ENCODE measurements around the gene SCNN1A.

SCNN1A gene

DNA sequence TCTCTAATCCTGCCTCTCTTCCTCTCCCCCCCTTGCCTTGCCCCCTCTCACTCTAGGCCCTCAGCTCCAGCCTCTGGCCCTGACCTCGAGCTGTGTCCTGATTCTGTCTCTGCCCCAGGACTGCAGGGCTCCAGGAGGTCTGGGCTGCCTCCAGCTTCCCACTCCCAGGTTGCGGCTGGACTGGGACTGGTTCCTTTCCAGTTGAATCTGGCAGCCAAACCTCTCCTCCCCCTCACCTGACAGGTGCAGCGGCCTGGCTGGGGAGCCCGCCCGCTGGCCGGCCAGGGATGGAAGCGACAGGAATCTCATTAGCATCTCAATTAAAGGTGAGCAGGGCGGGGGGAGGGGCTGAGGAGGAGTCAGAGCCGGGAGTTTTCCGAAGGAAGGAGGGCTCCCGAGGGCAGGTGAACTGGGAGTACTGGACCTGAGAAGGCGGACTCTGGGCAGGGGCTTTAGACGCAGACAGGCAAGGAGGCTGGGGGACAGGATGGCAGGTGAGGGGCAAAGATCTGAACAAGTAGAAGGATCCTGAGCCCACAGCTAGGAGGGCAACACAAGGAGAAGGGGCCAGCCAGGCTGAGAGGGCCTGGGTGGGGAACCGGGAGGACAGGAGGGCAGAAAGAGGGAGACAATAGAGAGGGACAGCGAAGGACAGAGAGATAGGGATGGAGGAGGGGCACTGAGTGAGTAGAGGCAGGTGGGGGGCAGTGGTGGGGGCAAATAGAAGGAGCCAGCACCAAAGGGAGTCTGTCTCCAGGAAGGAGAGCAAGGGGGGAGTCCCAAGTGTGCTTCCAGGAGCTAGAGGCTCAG lies at the start of gene SCNN1A:
Gene SCNN1A, minus strand, starts transcription at position 295 of the 810 bp plus-strand sequence. CDS start 780 bp downstream, outside the sequence.
- in situ Hi-C loops (cut with MboI; ENCODE audit: low sequenced_read_pairs): no loop called here

DNA sequence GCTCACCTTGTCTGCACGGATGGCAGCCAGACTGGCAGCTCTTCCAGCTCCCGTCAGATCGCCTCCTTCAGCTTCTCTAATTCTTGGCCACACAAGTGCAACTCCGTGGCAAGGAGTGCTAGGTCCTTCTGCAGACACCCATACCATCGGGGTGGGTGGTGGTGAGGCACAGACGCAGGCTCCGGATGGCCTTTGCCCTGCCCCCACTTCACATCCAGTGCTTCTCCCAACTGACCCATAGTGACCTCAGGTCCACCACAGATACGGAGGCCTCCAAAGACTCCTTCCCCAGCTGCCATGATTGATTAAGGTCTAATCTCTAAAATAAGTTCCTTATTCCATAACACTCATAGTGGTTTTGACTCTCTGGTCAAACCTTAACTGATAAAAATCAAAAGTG lies 49.5 kb upstream of the SCNN1A start:
- in situ Hi-C loops (cut with MboI; ENCODE audit: low sequenced_read_pairs): loop anchor here (5.0 kb wide), 1 partner anchor 37 kb away; no protein-coding TSS in a partner anchor

DNA sequence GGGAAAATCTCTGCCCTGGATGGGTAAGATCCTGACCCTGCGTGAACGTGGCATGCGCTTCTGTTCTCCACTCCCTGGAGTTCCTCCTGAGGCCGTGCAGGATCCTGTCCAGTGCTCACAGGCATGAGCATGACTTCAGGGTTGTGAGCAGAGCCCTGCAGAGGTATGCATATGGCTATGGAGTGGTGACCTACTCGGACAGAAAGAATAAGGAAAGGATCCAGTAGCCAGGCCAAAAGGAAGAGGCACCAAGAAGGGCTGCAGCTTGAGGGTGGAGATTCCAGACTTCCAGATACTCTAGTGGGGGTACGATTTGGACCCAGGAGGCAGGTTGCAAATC lies 48.6 kb upstream of the SCNN1A start:
- in situ Hi-C loops (cut with MboI; ENCODE audit: low sequenced_read_pairs): loop anchor here (5.0 kb wide), 1 partner anchor 38 kb away; no protein-coding TSS in a partner anchor

DNA sequence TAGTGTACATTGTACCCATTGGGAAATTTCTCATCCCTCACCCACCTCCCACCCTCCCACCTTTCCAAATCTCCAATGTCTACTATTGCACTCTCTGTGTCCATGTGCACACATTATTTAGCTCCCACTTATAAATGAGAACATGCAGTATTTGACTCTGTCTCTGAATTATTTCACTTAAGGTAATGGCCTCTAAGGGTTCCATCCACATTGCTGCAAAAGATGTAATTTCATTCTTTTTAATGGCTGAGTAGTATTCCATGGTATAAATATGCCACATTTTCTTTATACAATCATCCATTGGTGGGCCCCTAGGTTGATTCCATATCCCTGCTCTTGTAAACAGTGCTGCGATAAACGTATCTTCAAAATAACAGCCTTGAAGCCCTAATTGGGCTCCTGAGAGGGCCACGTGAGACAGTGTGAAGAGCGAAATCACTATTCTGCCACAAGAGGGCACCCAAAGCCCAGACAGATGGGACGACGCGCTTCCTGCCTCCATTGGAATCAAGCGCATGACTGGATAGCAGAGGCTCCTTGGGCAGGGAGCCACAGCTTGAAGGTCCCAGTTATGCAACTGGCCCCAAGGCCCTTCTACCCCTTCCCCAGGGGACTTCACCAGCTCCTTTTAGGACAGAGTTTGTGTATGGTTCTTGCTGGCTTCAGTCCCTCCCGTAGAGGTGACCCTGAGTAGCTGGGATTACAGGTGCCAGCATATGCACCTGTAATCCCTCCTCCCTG lies 48.1 kb upstream of the SCNN1A start:
- in situ Hi-C loops (cut with MboI; ENCODE audit: low sequenced_read_pairs): loop anchor here (5.0 kb wide), 1 partner anchor 39 kb away; no protein-coding TSS in a partner anchor

- in situ Hi-C loops (cut with MboI; ENCODE audit: low sequenced_read_pairs): loop anchor here (5.0 kb wide), 1 partner anchor 42 kb away; no protein-coding TSS in a partner anchor
Observed at GRCh38 chr12:6420364-6420763, 45.0 kb upstream of the SCNN1A start.

- in situ Hi-C loops (cut with MboI; ENCODE audit: low sequenced_read_pairs): no loop called here
Observed at GRCh38 chr12:6418796-6419195, 43.4 kb upstream of the SCNN1A start.

- in situ Hi-C loops (cut with MboI; ENCODE audit: low sequenced_read_pairs): no loop called here
Observed at GRCh38 chr12:6416596-6416995, 41.2 kb upstream of the SCNN1A start.

DNA sequence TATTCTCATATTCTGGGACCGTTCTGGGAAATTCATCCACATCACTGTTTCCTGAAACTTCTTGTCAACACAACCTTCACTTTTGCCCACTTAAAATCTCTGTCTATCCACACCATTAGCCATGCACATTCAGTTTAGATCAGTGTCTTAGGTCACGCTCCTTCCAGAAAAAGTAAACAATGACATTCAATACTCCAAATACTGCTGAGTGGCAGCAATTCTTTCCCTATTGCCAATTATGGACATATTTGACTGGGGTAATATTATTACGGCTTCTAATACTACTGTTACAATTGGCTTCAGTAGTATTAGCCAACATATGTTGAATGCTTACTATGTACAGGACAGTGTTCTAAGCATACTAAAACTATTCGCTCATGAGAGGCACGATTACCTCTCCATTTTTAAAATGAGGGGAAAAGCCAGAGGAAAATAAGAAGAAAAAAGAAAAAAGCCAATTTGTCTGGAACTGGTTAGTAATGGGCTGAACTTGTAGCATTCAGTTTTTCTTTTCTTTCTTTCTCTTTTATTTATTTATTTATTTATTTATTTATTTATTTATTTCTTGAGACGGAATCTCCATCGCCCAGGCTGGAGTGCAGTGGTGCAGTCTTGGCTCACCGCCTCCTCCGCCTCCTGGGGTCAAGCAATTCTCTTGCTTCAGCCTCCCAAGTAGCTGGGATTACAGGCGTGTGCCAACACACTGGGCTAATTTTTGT lies 32.0 kb upstream of the SCNN1A start:
- in situ Hi-C loops (cut with MboI; ENCODE audit: low sequenced_read_pairs): no loop called here

- in situ Hi-C loops (cut with MboI; ENCODE audit: low sequenced_read_pairs): no loop called here
Observed at GRCh38 chr12:6405963-6406362, 30.6 kb upstream of the SCNN1A start.

GRCh38 chr12:6404390-6404789 lies 29.0 kb upstream of the SCNN1A start:
- in situ Hi-C loops (cut with MboI; ENCODE audit: low sequenced_read_pairs): no loop called here

DNA sequence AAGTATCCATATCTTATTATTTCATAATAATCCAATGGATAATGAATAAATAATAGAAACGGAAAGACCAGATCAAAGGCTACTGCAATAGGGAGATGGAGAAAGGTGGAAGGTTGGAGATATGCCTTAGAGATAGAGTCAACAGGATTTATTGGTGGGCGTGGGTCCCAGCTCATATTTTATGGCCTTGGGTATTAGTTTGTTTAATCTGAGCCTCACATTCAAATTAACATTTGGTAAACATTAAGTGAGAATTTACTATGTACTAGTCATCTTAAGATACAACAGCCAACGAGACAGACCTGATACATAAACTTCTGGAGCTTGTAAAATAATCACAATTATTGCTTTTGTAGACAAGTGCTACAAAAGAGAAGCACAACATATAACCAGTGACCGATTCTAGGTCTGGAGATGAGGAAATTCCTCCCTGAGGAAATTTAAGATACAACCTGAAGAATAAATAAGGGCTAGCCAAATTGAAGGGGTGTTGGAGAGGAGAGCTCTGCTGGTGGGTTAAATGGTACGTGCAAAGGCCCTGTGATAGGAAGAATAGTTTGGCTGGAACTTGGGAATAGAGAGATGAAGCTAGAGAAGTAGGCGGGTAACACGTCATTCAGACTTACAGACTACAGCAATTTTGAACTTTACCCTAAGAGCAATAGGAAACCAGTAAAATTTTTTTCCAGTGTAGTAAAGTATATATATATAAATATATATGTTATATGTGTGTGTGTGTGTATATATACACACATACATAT lies 24.7 kb upstream of the SCNN1A start:
- in situ Hi-C loops (cut with MboI; ENCODE audit: low sequenced_read_pairs): no loop called here

DNA sequence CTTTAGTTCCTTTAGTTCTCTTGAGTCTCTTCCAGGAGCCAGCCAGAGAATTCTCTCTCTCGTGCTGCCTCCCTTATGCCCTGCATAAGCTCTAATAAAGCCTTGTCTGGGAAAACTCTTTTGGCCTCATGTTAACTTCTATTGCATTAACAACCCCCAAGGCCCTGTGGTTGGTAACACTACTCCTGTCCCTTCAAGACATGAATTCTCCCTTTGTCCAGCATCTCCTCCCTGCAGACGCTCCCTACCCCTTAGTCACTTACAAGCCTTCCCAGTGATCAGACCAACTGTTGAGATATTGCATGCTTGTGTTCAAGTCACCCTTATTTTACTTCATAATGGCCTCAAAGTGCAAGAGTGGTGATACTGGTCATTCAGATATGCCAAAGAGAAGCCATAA lies 20.7 kb upstream of the SCNN1A start:
- in situ Hi-C loops (cut with MboI; ENCODE audit: low sequenced_read_pairs): no loop called here

DNA sequence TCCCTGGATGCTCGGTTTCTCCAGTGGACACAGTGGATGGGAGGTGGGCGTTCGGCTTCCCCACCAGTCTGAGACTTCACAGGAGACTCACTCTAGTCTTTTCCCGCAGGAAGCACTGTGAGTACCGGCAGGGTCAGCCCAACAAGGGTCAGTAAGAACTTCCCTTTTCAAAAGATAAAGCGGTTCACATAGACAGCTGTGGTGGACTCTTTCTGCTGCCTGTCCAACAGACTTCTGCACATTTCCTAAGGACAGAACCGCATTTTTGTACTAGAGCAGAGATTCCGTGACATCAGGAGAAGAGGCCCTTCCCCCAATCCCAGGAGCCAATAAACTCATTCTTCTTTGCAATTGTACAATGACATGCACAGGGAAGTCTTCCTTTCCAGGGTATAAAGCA lies 19.0 kb upstream of the SCNN1A start:
- in situ Hi-C loops (cut with MboI; ENCODE audit: low sequenced_read_pairs): no loop called here

DNA sequence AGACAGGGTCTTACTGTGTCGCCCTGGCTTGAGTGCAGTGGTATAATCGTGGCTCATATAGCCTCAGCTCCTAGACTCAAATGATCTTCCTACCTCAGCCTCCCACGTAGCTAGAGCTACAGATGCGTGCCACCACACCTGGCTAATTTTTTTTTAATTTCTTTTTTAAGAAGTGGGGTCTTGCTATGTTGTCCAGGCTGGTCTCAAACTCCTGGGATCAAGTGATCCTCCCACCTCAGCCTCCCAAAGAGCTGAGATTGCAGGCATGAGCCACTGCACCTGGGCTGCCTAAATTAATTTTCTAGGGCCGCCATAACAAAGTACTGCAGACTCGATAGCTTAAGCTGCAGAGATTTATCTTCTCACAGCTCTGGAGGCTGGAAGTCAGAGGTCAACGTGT lies 17.7 kb upstream of the SCNN1A start:
- in situ Hi-C loops (cut with MboI; ENCODE audit: low sequenced_read_pairs): no loop called here

- in situ Hi-C loops (cut with MboI; ENCODE audit: low sequenced_read_pairs): no loop called here
Observed at GRCh38 chr12:6392504-6392903, 17.1 kb upstream of the SCNN1A start.

DNA sequence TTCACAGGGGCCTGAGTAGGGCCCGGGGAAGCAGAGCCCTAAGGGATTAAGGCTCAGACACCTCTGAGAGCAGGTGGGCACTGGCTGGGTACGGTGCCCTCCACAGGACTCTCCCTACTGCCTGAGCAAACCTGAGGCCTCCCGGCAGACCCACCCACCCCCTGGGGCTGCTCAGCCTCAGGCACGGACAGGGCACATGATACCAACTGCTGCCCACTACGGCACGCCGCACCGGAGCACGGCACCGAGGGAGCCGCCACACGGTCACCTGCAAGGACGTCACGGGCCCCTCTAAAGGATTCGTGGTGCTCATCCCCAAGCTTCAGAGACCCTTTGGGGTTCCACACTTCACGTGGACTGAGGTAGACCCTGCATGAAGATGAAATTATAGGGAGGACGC lies 15.7 kb upstream of the SCNN1A start:
- in situ Hi-C loops (cut with MboI; ENCODE audit: low sequenced_read_pairs): no loop called here

DNA sequence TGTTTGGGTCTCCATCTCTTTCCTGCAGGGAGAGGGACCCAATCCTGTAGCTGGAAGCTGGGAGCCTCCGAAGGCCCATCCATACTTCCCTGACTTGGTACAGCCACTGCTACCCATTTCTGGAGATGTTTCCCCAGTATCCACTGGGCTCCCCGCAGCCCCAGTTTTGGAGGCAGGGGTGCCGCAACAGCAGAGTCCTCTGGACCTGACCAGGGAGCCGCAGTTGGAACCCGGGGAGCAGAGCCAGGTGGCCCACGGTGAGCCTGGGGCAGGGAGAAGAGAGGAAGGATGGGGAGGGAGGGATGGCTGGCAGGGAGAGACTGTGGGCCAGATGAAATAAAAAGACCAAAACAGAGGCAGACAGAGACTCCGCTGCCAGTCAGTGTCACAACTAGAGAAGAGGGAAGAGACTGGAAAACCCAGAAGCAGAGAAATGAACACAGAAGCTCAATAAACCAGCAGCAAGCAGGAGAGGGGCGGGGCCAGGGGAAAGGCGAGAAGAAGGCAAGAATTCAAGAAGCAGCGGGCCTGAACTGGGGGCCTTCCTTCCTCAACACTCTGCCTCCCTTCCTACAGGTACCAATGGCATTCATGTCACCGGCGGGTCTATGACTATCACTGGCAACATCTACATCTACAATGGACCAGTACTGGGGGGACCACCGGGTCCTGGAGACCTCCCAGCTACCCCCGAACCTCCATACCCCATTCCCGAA lies 14.9 kb upstream of the SCNN1A start:
- in situ Hi-C loops (cut with MboI; ENCODE audit: low sequenced_read_pairs): no loop called here

DNA sequence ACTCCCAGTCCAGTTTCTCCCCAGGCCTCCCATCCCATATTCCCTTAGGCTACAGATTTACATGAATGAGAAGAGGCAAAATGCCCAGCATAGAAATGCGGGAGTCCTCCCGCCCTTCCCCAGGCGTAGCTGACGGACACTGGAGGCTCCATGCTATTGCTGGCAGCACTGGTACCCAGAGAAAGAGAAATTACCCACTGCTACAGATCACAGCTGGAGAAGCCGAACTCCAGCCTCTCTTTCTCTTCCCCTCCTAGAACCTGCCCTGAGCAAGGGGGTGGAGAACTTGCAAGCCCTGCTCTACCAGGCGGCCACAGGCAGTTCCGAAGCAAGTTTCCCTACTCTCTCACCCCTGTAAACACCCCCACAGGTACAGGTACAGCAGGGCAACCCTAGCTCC lies 12.2 kb upstream of the SCNN1A start:
- in situ Hi-C loops (cut with MboI; ENCODE audit: low sequenced_read_pairs): no loop called here

DNA sequence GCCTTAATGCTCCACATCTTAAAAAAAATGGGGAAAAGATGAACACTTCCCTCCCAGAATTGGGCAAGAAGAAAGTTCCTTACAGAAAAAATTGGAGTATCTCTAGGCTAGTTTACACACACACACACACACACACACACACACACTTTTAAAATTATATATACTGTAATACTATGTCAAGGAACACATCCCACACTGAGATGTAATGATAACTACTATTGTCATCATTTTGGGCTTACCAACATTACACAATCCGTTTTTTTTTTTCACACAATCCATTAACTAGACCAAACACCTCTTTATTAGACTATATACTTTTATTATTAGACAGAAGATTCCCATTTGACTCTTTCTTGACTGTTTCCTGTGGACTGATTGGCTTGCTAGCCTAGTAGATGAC lies 11.1 kb upstream of the SCNN1A start:
- in situ Hi-C loops (cut with MboI; ENCODE audit: low sequenced_read_pairs): no loop called here

- in situ Hi-C loops (cut with MboI; ENCODE audit: low sequenced_read_pairs): no loop called here
Observed at GRCh38 chr12:6386038-6386437, 10.7 kb upstream of the SCNN1A start.
